K562 (cell line): ENCODE data around the gene PTGER2. TPM values are rescaled to one million over a fixed set of nuclear protein-coding genes. Genes with fewer than 3 reads are reported as not detected.

Source experiments
- ATAC-seq: fragments of 200-7000 bp; cut with Tn5 transposase; 3 replicates; pipeline ENCODE4 v1.9.1; 2020; ENCODE audit warnings: moderate library complexity
- BruUV-seq: library from RNA; stranded (reverse); fragments of 400-500 nt; replicated peaks from 2 replicates; lab custom pipeline; 2021; lab: Mats Ljungman, UMichigan
- CTCF ChIA-PET: fragments of 300-600 bp; formaldehyde crosslinking; extraction: SDS; loops from one replicate; lab custom pipeline; 2021; ENCODE audit warnings: low intra/inter-chr PET ratio; lab: Yijun Ruan, JAX
- POLR2A ChIA-PET: fragments of 300-600, 350-650 bp; sonication (Branson Sonifier 250); formaldehyde crosslinking; extraction: SDS; loops from one replicate; lab custom pipeline; 2021; ENCODE audit warnings: antibody characterized with exemption, inconsistent platforms; lab: Yijun Ruan, JAX
- DNase-seq, 4 experiments: peaks; one replicate each; pipeline versions ENCODE4 v3.0.0 to v3.0.0-alpha.2; 2011 to 2018; ENCODE audit warnings: low spot score in 3 of 4, mixed read lengths in 3 of 4; ENCODE audit errors: extremely low read depth in 1 of 4
- FAIRE-seq: peaks from 2 replicates; lab custom pipeline; 2011; peaks lifted over from hg19 to GRCh38; lab: Jason Lieb, UNC
- H2AFZ ChIP-seq: 2 replicates; pipeline ENCODE4 v1.6.0; 2011; ENCODE audit warnings: low read depth, low read length, control low read depth, inconsistent platforms
- H3K27ac ChIP-seq: fragments of 200-600 bp; 3 replicates; pipeline ENCODE4 v1.8.0; 2011; ENCODE audit warnings: low read depth, mild to moderate bottlenecking, control low read depth, inconsistent platforms, low read length, moderate library complexity, mixed read lengths; ENCODE audit errors: extremely low read depth
- H3K27me3 ChIP-seq, 2 experiments: fragments of 300-600 bp in 1 of 2; 2 replicates in 1 of 2; 3 replicates in 1 of 2; pipeline versions ENCODE4 v1.6.0 to v1.8.0; 2011; ENCODE audit warnings: inconsistent platforms in 2 of 2, low read length in 2 of 2, mild to moderate bottlenecking in 1 of 2, mixed read lengths in 1 of 2, moderate library complexity in 1 of 2; ENCODE audit not compliant: control insufficient read depth in 2 of 2, insufficient read depth in 2 of 2
- H3K36me3 ChIP-seq: fragments of 300-600 bp; 3 replicates; pipeline ENCODE4 v1.8.0; 2011; ENCODE audit warnings: mild to moderate bottlenecking, low read length, inconsistent platforms; ENCODE audit not compliant: control insufficient read depth, insufficient read depth
- H3K4me1 ChIP-seq, 2 experiments: fragments of 200-600 bp in 1 of 2; replicated peaks in 1 of 2; 2 replicates in 1 of 2; 3 replicates in 1 of 2; pipeline versions ENCODE4 v1.5.1 to v1.8.0; 2011; ENCODE audit warnings: inconsistent platforms in 2 of 2, low read length in 2 of 2, mild to moderate bottlenecking in 1 of 2, mixed read lengths in 1 of 2, moderate library complexity in 1 of 2; ENCODE audit not compliant: control insufficient read depth in 2 of 2, insufficient read depth in 2 of 2
- H3K4me2 ChIP-seq: 2 replicates; pipeline ENCODE4 v1.6.1; 2011; ENCODE audit warnings: low read length, control low read depth, inconsistent platforms, mixed read lengths; ENCODE audit not compliant: insufficient read depth
- H3K4me3 ChIP-seq: fragments of 200-600 bp; sonication (generic), shearing (Covaris generic); 2 replicates; pipeline ENCODE4 v1.5.1; 2016; ENCODE audit warnings: control low read depth, inconsistent platforms
- H3K79me2 ChIP-seq: fragments of 200-600 bp; 3 replicates; pipeline ENCODE4 v1.8.0; 2011; ENCODE audit warnings: low read length, inconsistent platforms; ENCODE audit not compliant: control insufficient read depth, insufficient read depth
- H3K9ac ChIP-seq, 2 experiments: 2 replicates each; pipeline versions ENCODE4 v1.6.0 to v1.6.1; 2011; ENCODE audit warnings: low read depth in 2 of 2, low read length in 2 of 2, control low read depth in 1 of 2, inconsistent platforms in 1 of 2, mild to moderate bottlenecking in 1 of 2, mixed read lengths in 1 of 2; ENCODE audit not compliant: insufficient read depth in 1 of 2
- H3K9me1 ChIP-seq: one replicate; pipeline ENCODE4 v1.6.0; 2011; ENCODE audit warnings: inconsistent platforms, mild to moderate bottlenecking, low read length, moderate library complexity; ENCODE audit not compliant: control insufficient read depth, insufficient read depth
- H3K9me3 ChIP-seq: replicated peaks from 2 replicates; pipeline ENCODE4 v1.5.1; 2011; ENCODE audit warnings: low read depth, low read length, inconsistent platforms; ENCODE audit not compliant: control insufficient read depth, insufficient read depth
- H4K20me1 ChIP-seq: replicated peaks from 2 replicates; pipeline ENCODE4 v1.6.1; 2011; ENCODE audit warnings: low read length, inconsistent platforms, mixed read lengths; ENCODE audit not compliant: control insufficient read depth, insufficient read depth
- CREBBP ChIP-seq: IDR thresholded peaks from one replicate; pipeline ENCODE4 v1.6.1; 2012; ENCODE audit warnings: low read depth, mild to moderate bottlenecking, control low read depth, inconsistent platforms, low read length
- ERF ChIP-seq: fragments of 450-650 bp; formaldehyde crosslinking; IDR thresholded peaks from 2 replicates; pipeline ENCODE4 v1.4.0; 2020; ENCODE audit warnings: mild to moderate bottlenecking, mixed read lengths
- ETS1 ChIP-seq: conservative IDR thresholded peaks from 2 replicates; pipeline ENCODE4 v1.6.1; 2011; ENCODE audit warnings: low read depth, mild to moderate bottlenecking, low read length; ENCODE audit not compliant: control insufficient read depth
- ETV5 ChIP-seq: sonication (generic); formaldehyde crosslinking; IDR thresholded peaks from 2 replicates; pipeline ENCODE4 v1.4.0; 2020; ENCODE audit warnings: low read depth, mild to moderate bottlenecking, missing genetic modification reagents
- L3MBTL2 ChIP-seq: fragments of 450-650 bp; IDR thresholded peaks from 2 replicates; pipeline ENCODE4 v1.6.1; 2016; ENCODE audit warnings: mild to moderate bottlenecking, moderate library complexity
- MCM5 ChIP-seq: fragments of 450-650 bp; IDR thresholded peaks from 2 replicates; pipeline ENCODE4 v1.6.1; 2016; ENCODE audit warnings: low read depth
- MITF ChIP-seq: IDR thresholded peaks from 2 replicates; pipeline ENCODE4 v1.6.1; 2014; ENCODE audit warnings: antibody characterized with exemption
- NRF1 ChIP-seq, 2 experiments: fragments of 450-650 bp; IDR thresholded peaks in 1 of 2; conservative IDR thresholded peaks in 1 of 2; 2 replicates each; pipeline ENCODE4 v1.6.1; 2014; ENCODE audit warnings: mild to moderate bottlenecking in 2 of 2
- PHB ChIP-seq: fragments of 250-450 bp; sonication (Bioruptor Pico); IDR thresholded peaks from 2 replicates; pipeline ENCODE4 v1.5.0; 2021
- RBFOX2 ChIP-seq: fragments of 200-400 bp; formaldehyde crosslinking; IDR thresholded peaks from 2 replicates; pipeline ENCODE4 v1.6.1; 2017; ENCODE audit warnings: low read depth, mild to moderate bottlenecking, low read length, moderate library complexity
- RNF219 ChIP-seq: fragments of 250-450 bp; sonication (Bioruptor Pico); IDR thresholded peaks from 2 replicates; pipeline ENCODE4 v1.5.0; 2022; ENCODE audit warnings: mild to moderate bottlenecking
- SP1 ChIP-seq: sonication (generic); formaldehyde crosslinking; IDR thresholded peaks from 2 replicates; pipeline ENCODE4 v1.8.1; 2022; ENCODE audit warnings: mild to moderate bottlenecking, missing genetic modification reagents
- ZBTB17 ChIP-seq: fragments of 450-650 bp; formaldehyde crosslinking; IDR thresholded peaks from 2 replicates; pipeline ENCODE4 v1.4.0; 2020; ENCODE audit warnings: mild to moderate bottlenecking
- ZBTB2 ChIP-seq: fragments of 450-650 bp; IDR thresholded peaks from 2 replicates; pipeline ENCODE4 v1.6.1; 2016; ENCODE audit warnings: antibody characterized with exemption
- ZNF347 ChIP-seq: fragments of 450-650 bp; formaldehyde crosslinking; IDR thresholded peaks from 2 replicates; pipeline ENCODE4 v1.4.0; 2020; ENCODE audit warnings: low read depth, mild to moderate bottlenecking, moderate library complexity
- WGBS: fragments of 100-300 bp; shearing (Covaris generic); methylation state at CpG from one replicate; pipeline ENCODE4 v1.1.6; 2016; ENCODE audit warnings: low coverage, mixed read lengths; ENCODE audit not compliant: insufficient coverage; ENCODE audit errors: missing lambda C conversion rate; 5-methylcytosine and 5-hydroxymethylcytosine counted together
- in situ Hi-C: fragments of 300-500 bp; cut with MboI; formaldehyde crosslinking; loops from 4 replicates; pipeline ENCODE4 v1.15.0; 2018; ENCODE audit warnings: inconsistent platforms, mixed read lengths
- intact Hi-C: fragments of 100-400 bp; cut with micrococcal nuclease; formaldehyde crosslinking; loops from 2 replicates; pipeline ENCODE4 v1.14.2; 2022
- polyA plus RNA-seq, 8 experiments: library from polyadenylated mRNA; depleted of rRNA in 4 of 8; stranded (reverse) in 5 of 8; unstranded in 3 of 8; fragments of >200 nt; fragmentation: Nextera tagmentation in 2 of 8; fragmentation: Illumina TruSeq in 1 of 8; extraction: Ambion mirVana in 2 of 8; extraction: Trizol in 1 of 8; gene quantifications; 2 replicates each; pipeline versions ENCODE4 v1.2.1 to v1.2.3, GENCODE V29; 2011 to 2014; ENCODE audit warnings: inconsistent platforms in 1 of 8, missing spikeins in 1 of 8
- total RNA-seq, 7 experiments: library from RNA; depleted of rRNA in 6 of 7; stranded (reverse); fragments of >200 nt in 6 of 7; fragmentation: Illumina TruSeq in 2 of 7; extraction: Trizol in 2 of 7; gene quantifications; 2 replicates each; pipeline versions ENCODE4 v1.2.1 to v1.2.3, GENCODE V29; 2011 to 2021; ENCODE audit warnings: low replicate concordance in 1 of 7

PTGER2 gene
- total and polyA plus RNA-seq, 9 of the 15 experiments (the other 6 are each of a cell fraction or from before 2014, with no cell fraction given), result not detected

GRCh38 chr14:52352061-52352491 is 38.0 kb downstream of the PTGER2 start:
- Histone ChIP-seq H3K36me3 (no peaks in the 10 kb centered on the region), H3K27me3 (no peaks in the 10 kb centered on the region), H3K9ac (no peak overlapping the region), H4K20me1 (no peaks in the 10 kb centered on the region), H3K4me2 (no peak overlapping the region), H3K27ac (no peak overlapping the region), H3K79me2 (no peaks in the 10 kb centered on the region), H3K9me1 (no peaks in the 10 kb centered on the region), H2AFZ (no peak overlapping the region), H3K4me1 (no peaks in the 10 kb centered on the region), H3K4me3 (no peak overlapping the region), H3K9me3 (no peaks in the 10 kb centered on the region)
- intact Hi-C loops, result no loop called here
- WGBS, result 0% methylated on average over 2 of the region's 3 CpGs
- ATAC-seq (no peak), DNase-seq (no peak), FAIRE-seq (no peak)
- BruUV-seq, result no TSS peak
- ChIA-PET POLR2A (no interaction called here), CTCF (no interaction called here)
- in situ Hi-C loops, result no loop called here
- TF ChIP-seq ZBTB17, result no peak
- TF ChIP-seq ETS1, result no peak
- TF ChIP-seq NRF1 (conservative IDR thresholded peaks at IDR 0.05 in 1 of 2, IDR thresholded peaks at IDR 0.05 in 1 of 2), result no peak
- no peak for TF ChIP-seq ZNF347
- TF ChIP-seq MITF, result no peak
- TF ChIP-seq ZBTB2, result no peak
- TF ChIP-seq ETV5 (CRISPR knock-in tag), result no peak
- TF ChIP-seq L3MBTL2, result no peak
- TF ChIP-seq ERF (CRISPR knock-in tag), result no peak
- no peak for TF ChIP-seq PHB
- no peak for TF ChIP-seq SP1 (CRISPR knock-in tag)
- TF ChIP-seq CREBBP, result no peak
- no peak for TF ChIP-seq RBFOX2
- no peak for TF ChIP-seq RNF219 (CRISPR knock-in tag)
- no peak for TF ChIP-seq MCM5
